Measurements from ENCODE around the gene SETD6. TPM values are rescaled to one million over a fixed set of nuclear protein-coding genes. Genes with fewer than 3 reads are reported as not detected.
"Not testable (repeated sequence)": the region's sequence is repeated elsewhere in the genome, so short reads cannot be mapped to it uniquely, and the experiment has no call there.

Gene SETD6
- total RNA-seq, 1 experiment from 2014 or later, result 42.8 TPM

GRCh38 chr16:58490065-58490464 lies 25.3 kb upstream of the SETD6 start:
- CTCF ChIA-PET, result no interaction called here
- DNase-seq, result no peak
- Mint-ChIP-seq H3K27me3 (ENCODE audit: unreplicated experiment) (peaks cover 67% of the 10 kb centered on the region), H3K4me1 (ENCODE audit: low read depth, unreplicated experiment) (peaks cover under 1% of the 10 kb centered on the region), H3K27ac (ENCODE audit: unreplicated experiment) (no peak overlapping the region), H3K4me3 (ENCODE audit: low read depth, unreplicated experiment) (no peak overlapping the region), H3K36me3 (ENCODE audit: insufficient read depth, unreplicated experiment) (peaks cover 8% of the 10 kb centered on the region), H3K9me3 (ENCODE audit: low read depth, unreplicated experiment) (no peaks in the 10 kb centered on the region)
- no peak for TF ChIP-seq CTCF (IDR thresholded peaks at IDR 0.05; ENCODE audit: unreplicated experiment)
- BruUV-seq (replicated peaks), result no TSS peak
- intact Hi-C loops (cut with micrococcal nuclease; ENCODE audit: unreplicated experiment), result loop anchor here (10.0 kb wide), 1 partner anchor 365 kb away; the partner anchor contains the start of gene CFAP20

- H3K27me3 Mint-ChIP-seq (ENCODE audit: unreplicated experiment), result peaks cover 71% of the 10 kb centered on the region
- DNase-seq; H3K4me3 Mint-ChIP-seq (ENCODE audit: low read depth, unreplicated experiment); CTCF ChIA-PET; H3K4me1 Mint-ChIP-seq (ENCODE audit: low read depth, unreplicated experiment); BruUV-seq (replicated peaks); H3K9me3 Mint-ChIP-seq (ENCODE audit: low read depth, unreplicated experiment); H3K27ac Mint-ChIP-seq (ENCODE audit: unreplicated experiment): not testable (repeated sequence)
- peaks cover 13% of the 10 kb centered on the region for H3K36me3 Mint-ChIP-seq (ENCODE audit: insufficient read depth, unreplicated experiment)
- intact Hi-C loops (cut with micrococcal nuclease; ENCODE audit: unreplicated experiment), result loop anchor here (10.0 kb wide), 1 partner anchor 366 kb away; the partner anchor contains the start of gene CFAP20
Observed at GRCh38 chr16:58490539-58490938, 24.8 kb upstream of the SETD6 start.

GRCh38 chr16:58492066-58492465 lies 23.3 kb upstream of the SETD6 start:
- Mint-ChIP-seq H3K9me3 (ENCODE audit: low read depth, unreplicated experiment) (no peaks in the 10 kb centered on the region), H3K4me1 (ENCODE audit: low read depth, unreplicated experiment) (peaks cover 7% of the 10 kb centered on the region), H3K4me3 (ENCODE audit: low read depth, unreplicated experiment) (no peak overlapping the region), H3K36me3 (ENCODE audit: insufficient read depth, unreplicated experiment) (peaks cover 17% of the 10 kb centered on the region), H3K27me3 (ENCODE audit: unreplicated experiment) (peaks cover 63% of the 10 kb centered on the region), H3K27ac (ENCODE audit: unreplicated experiment) (no peak overlapping the region)
- no peak for TF ChIP-seq CTCF (IDR thresholded peaks at IDR 0.05; ENCODE audit: unreplicated experiment)
- intact Hi-C loops (cut with micrococcal nuclease; ENCODE audit: unreplicated experiment), result loop anchor here (10.0 kb wide), 1 partner anchor 367 kb away; the partner anchor contains the start of gene CFAP20
- DNase-seq, result no peak
- CTCF ChIA-PET, result interaction anchor here (0.7 to 1.2 kb wide), 2 partner anchors 59 to 169 kb away, joined by 4 to 5 read pairs; no protein-coding TSS in a partner anchor
- BruUV-seq (replicated peaks), result no TSS peak

DNA sequence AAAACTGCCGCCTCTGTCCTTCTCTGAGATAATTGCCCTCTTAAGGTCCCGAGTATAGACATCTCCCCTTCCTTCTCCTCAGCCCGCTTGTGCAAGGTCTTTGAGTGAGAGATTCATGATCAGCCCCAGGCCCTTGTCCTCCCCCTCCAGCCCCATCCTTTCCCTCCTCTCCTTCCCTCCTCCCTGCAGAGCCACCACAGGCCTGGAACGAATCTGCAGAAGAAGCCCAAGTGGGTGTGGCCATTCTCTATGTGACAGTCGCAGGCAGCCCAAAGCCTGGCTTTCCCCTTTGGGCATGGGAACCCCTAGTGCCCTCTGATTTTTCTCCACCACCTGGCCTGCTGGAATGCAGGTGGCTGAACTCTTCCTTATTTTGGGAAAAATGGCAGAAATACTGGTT lies 22.6 kb upstream of the SETD6 start:
- CTCF ChIA-PET, result interaction anchor here (0.7 kb wide), 1 partner anchor 58 kb away, joined by 5 read pairs; no protein-coding TSS in a partner anchor

More for the DNA sequence above, 22.6 kb upstream of the SETD6 start:
- BruUV-seq (replicated peaks), result no TSS peak
- intact Hi-C loops (cut with micrococcal nuclease; ENCODE audit: unreplicated experiment), result loop anchor here (10.0 kb wide), 1 partner anchor 368 kb away; the partner anchor contains the start of gene CFAP20
- Mint-ChIP-seq H3K27ac (ENCODE audit: unreplicated experiment) (no peak overlapping the region), H3K27me3 (ENCODE audit: unreplicated experiment) (peaks cover 59% of the 10 kb centered on the region), H3K36me3 (ENCODE audit: insufficient read depth, unreplicated experiment) (peaks cover 17% of the 10 kb centered on the region), H3K9me3 (ENCODE audit: low read depth, unreplicated experiment) (no peaks in the 10 kb centered on the region), H3K4me3 (ENCODE audit: low read depth, unreplicated experiment) (no peak overlapping the region), H3K4me1 (ENCODE audit: low read depth, unreplicated experiment) (peaks cover 7% of the 10 kb centered on the region)
- DNase-seq, result no peak
- TF ChIP-seq CTCF (IDR thresholded peaks at IDR 0.05; ENCODE audit: unreplicated experiment), result no peak
